ENCODE results near the gene CYP2W1.
"Not testable (repeated sequence)": the region's sequence is repeated elsewhere in the genome, so short reads cannot be mapped to it uniquely, and the experiment has no call there.

Gene CYP2W1

GRCh38 chr7:952548-953441 is 30.2 kb upstream of the CYP2W1 start:
- no peak for DNase-seq (ENCODE audit: low spot score)

GRCh38 chr7:953547-954327 is 29.2 kb upstream of the CYP2W1 start:
- peak; percentile 75 for DNase-seq (ENCODE audit: low spot score)

GRCh38 chr7:954330-955238 is 28.4 kb upstream of the CYP2W1 start, which contains the start of gene ADAP1:
ADAP1 (minus strand) TSS chr7:954680; CDS start chr7:954477, 203 bp downstream.
- peak; percentile 87 for DNase-seq (ENCODE audit: low spot score)

DNA sequence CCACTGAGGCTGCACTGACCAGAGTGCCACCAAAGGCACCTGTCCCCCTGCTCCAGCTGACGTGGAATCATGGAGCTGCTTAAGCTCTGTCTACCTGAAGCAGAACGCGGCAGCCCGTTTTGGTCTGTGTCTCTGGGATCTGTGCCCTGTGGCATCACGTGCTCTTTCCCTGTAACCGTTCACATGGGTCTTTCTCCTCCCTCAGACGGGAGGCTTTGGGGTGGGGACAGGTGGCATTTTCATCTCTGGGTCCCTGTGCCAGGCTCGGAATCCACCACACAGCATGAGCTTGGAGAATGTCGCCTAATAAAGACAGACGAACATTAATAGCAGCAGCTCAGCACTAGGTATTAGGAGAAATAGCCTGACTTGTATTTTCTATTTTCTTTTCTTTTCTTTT is 26.9 kb upstream of the CYP2W1 start:
- DNase-seq (ENCODE audit: low spot score): no peak

DNA sequence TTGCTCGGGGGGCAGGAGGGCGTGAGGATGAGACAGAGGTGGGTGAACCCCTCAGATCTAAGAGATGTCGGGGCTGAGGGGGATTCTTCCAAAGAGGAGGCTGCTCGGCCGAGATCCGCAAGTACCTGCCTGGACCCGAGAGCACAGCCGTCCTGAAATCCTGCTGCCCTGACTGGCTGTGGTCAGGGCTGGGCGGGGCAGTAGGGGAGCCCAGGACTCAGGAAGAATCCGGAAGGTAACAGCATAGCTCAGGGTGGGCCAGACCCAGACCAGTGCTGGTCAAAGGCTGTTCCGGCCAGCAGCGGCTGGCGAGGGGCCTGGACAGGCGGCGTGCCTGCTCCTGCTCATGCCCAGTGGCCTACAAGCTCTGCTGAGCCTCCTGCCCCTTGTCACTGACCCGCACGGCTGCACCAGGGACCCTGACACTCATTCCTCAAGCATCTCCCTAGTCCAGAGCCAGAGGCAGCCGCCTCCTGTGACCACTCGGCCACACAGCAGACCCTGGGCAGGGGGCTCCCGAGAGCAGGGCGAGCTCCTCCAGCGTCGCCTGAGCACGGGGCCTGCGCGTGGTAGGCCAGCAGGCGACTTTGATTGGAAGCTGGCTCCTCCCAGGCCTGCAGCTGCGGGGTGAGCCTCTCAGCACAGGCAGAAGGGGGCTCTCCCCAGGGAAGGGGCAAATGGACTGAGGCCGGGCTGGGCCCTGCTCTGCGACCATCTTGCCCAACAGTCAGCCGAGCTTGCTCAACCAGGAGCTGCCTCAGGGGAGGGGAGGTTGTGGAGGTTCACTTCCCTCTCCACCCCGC is 25.4 kb upstream of the CYP2W1 start:
- DNase-seq (ENCODE audit: low spot score): no peak

DNA sequence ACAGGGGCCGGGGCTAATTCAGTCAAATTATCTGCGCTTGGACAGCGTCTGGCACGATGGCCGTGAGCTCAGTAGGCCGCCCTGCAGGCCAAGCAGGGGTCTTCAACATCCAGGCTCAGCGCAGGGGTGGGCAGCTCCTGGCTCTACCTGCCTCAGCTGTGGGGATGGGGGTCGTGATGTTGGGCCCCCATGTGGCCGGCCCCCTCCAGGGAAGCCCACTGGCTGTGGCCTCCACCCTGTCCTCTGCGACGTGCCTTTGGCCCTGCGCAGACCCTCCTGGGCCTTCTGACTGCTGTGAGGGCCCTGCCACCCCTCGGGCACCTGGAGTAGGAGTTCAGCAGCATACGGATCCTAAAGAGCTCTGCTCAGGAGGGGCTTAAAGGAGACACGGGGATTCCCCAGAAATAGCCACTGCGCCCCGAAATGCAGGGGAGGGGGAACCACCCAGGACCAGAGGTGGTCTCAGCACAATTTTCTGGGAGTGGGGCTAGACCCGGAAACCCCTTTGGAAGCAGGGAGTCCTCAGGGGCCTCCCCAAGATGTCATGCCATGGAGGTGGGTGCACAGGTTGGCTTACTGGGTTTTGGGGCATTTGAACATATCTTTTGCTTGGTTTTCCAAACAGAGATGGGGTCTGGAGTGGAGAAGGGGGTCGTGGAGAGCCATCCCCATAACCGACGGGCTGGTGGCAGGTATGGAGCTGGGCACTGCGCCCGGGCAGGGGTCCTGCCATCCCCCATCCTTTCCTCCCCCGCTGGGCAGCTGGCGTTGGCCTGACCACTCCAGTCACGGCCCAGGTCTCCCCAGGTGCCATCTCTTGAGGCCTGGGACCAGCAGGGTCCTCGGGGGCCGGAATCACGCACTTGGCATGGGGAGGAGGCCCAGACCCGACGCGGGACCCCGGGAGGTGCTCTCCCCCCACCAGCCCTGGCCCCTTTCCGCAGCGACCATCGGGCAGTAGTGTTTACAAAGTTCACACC is 24.5 kb upstream of the CYP2W1 start:
- no peak for DNase-seq (ENCODE audit: low spot score)

DNA sequence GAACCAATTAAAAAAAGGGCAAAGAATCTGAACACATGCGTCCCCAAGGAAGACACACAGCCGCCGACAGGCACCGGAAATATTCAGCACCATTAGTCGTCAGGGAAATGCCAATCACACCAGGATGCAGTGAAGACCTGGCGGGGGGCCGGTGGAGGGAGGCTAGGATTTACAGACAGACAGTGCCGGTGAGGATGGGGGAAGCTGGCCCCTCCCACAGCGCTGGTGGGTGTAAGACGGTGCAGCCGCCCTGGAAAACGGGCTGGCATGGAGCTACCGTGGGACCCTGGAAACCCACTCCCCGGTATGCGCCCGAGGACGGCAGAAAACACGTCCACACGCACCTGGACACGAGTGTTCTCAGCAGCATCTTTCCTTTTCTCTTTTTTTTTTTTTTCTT is 23.7 kb upstream of the CYP2W1 start:
- DNase-seq (ENCODE audit: low spot score): no peak

- DNase-seq (ENCODE audit: low spot score): not testable (repeated sequence)
Measured at GRCh38 chr7:959740-960139, 23.2 kb upstream of the CYP2W1 start.

DNA sequence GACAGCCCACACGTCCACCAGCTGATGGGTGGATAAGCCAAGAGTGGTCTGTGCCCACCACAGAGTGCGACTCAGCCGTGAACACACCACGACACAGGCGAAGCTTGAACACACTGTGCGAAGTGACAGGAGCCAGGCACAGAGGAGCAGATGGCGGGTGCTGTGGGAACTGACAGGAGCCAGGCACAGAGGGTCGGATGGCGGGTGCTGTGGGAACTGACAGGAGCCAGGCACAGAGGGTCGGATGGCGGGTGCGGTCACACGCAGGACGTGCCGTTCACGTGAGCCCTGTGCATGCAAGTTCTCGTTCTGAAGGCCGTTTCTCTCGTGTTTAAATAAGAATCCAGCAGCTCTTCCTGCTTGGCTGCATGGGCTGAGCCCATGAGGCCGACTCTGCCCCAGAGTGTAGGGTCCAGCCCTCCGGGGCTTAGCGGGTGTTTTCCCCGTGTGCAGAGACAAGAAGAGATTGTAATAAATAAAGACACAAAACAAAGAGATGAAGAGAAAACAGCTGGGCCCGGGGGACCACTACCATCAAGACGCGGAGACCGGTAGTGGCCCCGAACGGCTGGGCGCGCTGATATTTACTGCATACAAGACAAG is 22.6 kb upstream of the CYP2W1 start:
- no peak for DNase-seq (ENCODE audit: low spot score)

DNA sequence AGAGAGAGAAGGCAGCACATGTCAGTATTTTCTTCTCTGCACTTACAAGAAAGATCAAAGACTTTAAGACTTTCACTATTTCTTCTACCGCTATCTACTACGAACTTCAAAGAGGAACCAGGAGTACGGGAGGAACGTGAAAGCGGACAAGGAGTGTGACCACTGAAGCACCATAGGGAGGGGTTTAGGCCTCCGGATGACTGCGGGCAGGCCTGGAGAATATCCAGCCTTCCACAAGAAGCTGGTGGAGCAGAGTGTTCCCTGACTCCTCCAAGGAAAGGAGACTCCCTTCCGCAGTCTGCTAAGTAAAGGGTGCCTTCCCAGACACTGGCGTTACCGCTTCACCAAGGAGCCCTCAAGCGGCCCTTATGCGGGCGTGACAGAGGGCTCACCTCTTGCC is 22.0 kb upstream of the CYP2W1 start:
- not testable (repeated sequence) for DNase-seq (ENCODE audit: low spot score)

GRCh38 chr7:961546-962400 is 21.2 kb upstream of the CYP2W1 start:
- DNase-seq (ENCODE audit: low spot score): no peak

DNA sequence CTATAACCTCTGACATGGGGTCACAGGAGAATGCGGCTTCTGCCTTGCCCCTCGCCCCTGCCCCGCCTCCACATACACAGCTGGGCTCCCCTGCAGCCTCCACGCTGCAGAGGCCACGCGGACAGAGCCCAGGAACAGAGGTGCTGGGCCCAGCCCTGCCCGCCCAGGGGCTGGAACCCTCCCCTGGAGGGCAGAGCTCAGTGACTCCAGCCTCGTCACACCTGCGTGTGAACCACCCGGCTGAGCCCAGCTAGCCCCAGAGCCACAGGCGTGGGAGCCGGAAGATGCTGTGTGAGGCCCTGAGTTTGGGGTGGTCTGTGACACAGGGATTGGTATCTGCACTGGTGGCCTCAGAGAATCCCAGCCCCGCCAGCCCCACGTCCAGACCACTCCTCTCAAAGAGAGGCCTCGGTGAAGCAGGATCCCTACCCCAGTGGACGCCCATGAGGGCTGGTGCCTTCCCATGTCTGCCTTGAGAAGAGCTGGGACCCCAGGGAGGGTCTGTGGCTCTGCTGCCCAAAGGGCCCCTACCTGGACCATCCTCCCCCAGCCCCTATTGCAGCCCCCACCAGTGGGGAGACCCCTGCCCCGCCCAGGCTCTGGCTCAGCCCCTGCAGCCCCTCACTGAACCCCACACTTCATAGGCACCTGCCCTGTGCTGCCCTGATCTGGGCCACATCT is 20.4 kb upstream of the CYP2W1 start:
- DNase-seq (ENCODE audit: low spot score): no peak

GRCh38 chr7:963236-964078 is 19.5 kb upstream of the CYP2W1 start:
- DNase-seq (ENCODE audit: low spot score): no peak

DNA sequence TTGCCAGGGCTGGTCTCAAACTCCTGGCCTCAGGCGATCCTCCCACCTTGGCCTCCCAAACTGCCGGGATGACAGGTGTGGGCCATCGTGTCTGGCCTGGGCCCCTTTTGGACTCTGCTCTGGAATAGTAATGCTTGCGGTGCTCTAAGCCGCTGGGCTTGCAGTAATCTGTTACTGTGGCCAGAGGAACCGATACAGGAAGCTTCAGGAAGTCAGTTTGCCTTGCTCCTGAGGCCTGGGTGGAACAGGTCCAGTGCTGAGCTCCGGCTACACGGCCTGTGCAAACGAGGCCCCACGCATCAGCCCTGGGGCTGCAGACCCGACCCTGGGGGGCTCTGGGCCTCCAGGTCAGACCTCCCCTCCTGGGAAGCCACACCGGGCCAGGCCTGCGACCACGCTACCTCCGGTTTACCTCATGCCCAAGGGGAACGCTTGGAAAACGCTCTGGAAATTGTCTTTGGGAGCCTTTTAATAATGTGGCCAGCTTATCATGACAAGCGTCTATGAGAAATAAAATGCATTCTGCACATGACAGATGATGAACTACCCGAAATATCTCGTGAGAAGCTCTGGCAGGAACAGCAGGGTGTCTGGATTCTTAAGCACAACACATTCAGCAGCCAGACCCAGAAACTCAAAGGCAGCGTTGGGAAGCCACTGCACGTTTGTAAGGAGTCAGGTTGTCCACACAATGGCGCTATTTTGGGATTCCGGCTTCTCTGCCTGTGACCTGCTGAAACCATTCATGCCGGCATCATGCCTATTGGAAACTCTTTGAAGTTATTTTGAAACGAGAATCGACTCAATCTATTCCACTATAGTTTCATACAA is 18.4 kb upstream of the CYP2W1 start:
- DNase-seq (ENCODE audit: low spot score): no peak

GRCh38 chr7:966291-967069 is 16.5 kb upstream of the CYP2W1 start:
- no peak for DNase-seq (ENCODE audit: low spot score)
